ENCODE measurements around the gene HSF5. TPM values are rescaled to one million over a fixed set of nuclear protein-coding genes. Genes with fewer than 3 reads are reported as not detected.

HSF5 gene
- total and polyA plus RNA-seq, 2 of the 13 experiments (the other 11 are each of a cell fraction or from before 2014, with no cell fraction given), result not detected

DNA sequence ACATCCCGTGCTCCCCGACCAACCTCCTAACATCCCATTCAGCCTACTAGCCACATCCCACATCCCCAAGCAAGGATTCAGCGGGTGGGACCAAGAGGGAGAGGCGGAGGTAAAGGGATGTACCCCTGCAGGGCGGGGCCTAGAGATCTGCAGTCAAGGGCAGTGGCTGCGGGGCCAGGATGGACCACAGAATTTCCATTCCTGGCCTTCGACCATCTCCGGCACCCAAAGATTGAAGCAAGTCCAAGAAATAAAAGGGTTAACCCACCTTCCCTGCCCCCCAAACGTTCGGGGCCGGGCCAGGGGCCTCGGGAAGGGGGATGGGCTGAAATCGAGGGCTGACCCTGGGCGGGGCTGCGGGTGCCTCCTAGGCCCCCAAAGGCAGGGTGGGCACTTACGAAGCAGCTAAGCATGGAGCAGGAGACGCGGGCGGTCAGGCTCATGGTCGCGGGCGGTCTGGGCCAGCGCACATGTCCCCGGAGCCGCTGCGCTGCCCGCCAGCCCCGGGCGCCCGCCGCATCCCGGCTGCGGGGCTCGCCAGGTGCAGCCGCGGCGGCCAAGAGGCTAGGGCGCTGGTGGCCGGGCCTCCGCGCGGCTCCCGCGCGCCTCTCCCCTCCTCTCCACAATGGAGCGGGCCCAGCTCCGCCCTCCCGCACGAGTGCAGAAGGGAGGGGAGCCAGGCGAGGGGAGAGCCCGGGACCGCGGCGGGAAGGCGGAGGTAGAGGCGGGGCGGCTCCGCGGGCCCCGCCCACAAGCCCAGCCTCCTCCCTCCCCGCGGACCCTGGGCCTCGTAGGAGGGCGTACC is 26.0 kb upstream of the HSF5 start, which contains the start of gene MTMR4 (continued):
- TF ChIP-seq ZNF382 (CRISPR knock-in tag; IDR thresholded peaks at IDR 0.05; ENCODE audit: borderline replicate concordance) (no peak), HCFC1 (IDR thresholded peaks at IDR 0.05; ENCODE audit: low read depth, low read length) (peak; percentile 9; the same call in 1 of the 2 replicates), ZNF282 (IDR thresholded peaks at IDR 0.05; ENCODE audit: partially characterized antibody) (no peak), ZNF570 (CRISPR knock-in tag; IDR thresholded peaks at IDR 0.05; ENCODE audit: borderline replicate concordance) (no peak), ZFP37 (CRISPR knock-in tag; IDR thresholded peaks at IDR 0.05; ENCODE audit: borderline replicate concordance) (no peak), TCF12 (IDR thresholded peaks at IDR 0.05) (no peak), TCF12 (CRISPR knock-in tag; IDR thresholded peaks at IDR 0.05) (no peak), ADNP (CRISPR knock-in tag; IDR thresholded peaks at IDR 0.05) (no peak), ATAD3A (CRISPR knock-in tag; IDR thresholded peaks at IDR 0.05) (no peak), SIX4 (CRISPR knock-in tag; IDR thresholded peaks at IDR 0.05) (no peak), PAF1 (CRISPR knock-in tag; IDR thresholded peaks at IDR 0.05) (no peak), ZNF530 (CRISPR knock-in tag; IDR thresholded peaks at IDR 0.05; ENCODE audit: low read depth) (0 out of 2 replicates have a peak, but pooled peaks have one; percentile 36), GTF2F1 (IDR thresholded peaks at IDR 0.05; ENCODE audit: low read length) (no peak)
- TF ChIP-seq, protein P1, sequence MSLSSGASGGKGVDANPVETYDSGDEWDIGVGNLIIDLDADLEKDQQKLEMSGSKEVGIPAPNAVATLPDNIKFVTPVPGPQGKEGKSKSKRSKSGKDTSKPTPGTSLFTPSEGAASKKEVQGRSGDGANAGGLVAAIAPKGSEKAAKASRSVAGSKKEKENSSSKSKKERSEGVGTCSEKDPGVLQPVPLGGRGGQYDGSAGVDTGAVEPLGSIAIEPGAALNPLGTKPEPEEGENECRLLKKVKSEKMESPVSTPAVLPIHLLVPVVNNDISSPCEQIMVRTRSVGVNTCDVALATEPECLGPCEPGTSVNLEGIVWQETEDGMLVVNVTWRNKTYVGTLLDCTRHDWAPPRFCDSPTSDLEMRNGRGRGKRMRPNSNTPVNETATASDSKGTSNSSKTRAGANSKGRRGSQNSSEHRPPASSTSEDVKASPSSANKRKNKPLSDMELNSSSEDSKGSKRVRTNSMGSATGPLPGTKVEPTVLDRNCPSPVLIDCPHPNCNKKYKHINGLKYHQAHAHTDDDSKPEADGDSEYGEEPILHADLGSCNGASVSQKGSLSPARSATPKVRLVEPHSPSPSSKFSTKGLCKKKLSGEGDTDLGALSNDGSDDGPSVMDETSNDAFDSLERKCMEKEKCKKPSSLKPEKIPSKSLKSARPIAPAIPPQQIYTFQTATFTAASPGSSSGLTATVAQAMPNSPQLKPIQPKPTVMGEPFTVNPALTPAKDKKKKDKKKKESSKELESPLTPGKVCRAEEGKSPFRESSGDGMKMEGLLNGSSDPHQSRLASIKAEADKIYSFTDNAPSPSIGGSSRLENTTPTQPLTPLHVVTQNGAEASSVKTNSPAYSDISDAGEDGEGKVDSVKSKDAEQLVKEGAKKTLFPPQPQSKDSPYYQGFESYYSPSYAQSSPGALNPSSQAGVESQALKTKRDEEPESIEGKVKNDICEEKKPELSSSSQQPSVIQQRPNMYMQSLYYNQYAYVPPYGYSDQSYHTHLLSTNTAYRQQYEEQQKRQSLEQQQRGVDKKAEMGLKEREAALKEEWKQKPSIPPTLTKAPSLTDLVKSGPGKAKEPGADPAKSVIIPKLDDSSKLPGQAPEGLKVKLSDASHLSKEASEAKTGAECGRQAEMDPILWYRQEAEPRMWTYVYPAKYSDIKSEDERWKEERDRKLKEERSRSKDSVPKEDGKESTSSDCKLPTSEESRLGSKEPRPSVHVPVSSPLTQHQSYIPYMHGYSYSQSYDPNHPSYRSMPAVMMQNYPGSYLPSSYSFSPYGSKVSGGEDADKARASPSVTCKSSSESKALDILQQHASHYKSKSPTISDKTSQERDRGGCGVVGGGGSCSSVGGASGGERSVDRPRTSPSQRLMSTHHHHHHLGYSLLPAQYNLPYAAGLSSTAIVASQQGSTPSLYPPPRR (CRISPR knock-in tag; IDR thresholded peaks at IDR 0.05; ENCODE audit: borderline replicate concordance), result no peak
- TF ChIP-seq, protein P2, sequence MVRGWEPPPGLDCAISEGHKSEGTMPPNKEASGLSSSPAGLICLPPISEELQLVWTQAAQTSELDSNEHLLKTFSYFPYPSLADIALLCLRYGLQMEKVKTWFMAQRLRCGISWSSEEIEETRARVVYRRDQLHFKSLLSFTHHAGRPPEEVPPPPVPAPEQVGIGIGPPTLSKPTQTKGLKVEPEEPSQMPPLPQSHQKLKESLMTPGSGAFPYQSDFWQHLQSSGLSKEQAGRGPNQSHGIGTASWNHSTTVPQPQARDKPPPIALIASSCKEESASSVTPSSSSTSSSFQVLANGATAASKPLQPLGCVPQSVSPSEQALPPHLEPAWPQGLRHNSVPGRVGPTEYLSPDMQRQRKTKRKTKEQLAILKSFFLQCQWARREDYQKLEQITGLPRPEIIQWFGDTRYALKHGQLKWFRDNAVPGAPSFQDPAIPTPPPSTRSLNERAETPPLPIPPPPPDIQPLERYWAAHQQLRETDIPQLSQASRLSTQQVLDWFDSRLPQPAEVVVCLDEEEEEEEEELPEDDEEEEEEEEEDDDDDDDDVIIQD (CRISPR knock-in tag; IDR thresholded peaks at IDR 0.05; ENCODE audit: low read depth), result no peak
- TF ChIP-seq, protein P3, sequence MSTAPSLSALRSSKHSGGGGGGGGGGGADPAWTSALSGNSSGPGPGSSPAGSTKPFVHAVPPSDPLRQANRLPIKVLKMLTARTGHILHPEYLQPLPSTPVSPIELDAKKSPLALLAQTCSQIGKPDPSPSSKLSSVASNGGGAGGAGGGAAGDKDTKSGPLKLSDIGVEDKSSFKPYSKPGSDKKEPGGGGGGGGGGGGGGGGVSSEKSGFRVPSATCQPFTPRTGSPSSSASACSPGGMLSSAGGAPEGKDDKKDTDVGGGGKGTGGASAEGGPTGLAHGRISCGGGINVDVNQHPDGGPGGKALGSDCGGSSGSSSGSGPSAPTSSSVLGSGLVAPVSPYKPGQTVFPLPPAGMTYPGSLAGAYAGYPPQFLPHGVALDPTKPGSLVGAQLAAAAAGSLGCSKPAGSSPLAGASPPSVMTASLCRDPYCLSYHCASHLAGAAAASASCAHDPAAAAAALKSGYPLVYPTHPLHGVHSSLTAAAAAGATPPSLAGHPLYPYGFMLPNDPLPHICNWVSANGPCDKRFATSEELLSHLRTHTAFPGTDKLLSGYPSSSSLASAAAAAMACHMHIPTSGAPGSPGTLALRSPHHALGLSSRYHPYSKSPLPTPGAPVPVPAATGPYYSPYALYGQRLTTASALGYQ (CRISPR knock-in tag; IDR thresholded peaks at IDR 0.05), result no peak
- TF ChIP-seq, protein P4, sequence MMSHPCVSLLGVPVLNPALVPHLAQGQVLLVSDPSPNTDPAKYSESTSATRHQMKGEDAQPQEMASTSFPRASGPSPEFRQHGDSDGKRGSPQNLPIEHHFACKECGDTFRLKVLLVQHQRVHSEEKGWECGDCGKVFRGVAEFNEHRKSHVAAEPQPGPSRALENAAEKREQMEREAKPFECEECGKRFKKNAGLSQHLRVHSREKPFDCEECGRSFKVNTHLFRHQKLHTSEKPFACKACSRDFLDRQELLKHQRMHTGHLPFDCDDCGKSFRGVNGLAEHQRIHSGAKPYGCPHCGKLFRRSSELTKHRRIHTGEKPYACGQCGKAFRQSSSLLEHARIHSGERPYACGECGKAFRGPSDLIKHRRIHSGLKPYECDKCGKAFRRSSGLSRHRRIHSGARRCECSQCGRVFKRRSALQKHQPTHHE (CRISPR knock-in tag; IDR thresholded peaks at IDR 0.05; ENCODE audit: borderline replicate concordance), result no peak
- TF ChIP-seq, protein P5, sequence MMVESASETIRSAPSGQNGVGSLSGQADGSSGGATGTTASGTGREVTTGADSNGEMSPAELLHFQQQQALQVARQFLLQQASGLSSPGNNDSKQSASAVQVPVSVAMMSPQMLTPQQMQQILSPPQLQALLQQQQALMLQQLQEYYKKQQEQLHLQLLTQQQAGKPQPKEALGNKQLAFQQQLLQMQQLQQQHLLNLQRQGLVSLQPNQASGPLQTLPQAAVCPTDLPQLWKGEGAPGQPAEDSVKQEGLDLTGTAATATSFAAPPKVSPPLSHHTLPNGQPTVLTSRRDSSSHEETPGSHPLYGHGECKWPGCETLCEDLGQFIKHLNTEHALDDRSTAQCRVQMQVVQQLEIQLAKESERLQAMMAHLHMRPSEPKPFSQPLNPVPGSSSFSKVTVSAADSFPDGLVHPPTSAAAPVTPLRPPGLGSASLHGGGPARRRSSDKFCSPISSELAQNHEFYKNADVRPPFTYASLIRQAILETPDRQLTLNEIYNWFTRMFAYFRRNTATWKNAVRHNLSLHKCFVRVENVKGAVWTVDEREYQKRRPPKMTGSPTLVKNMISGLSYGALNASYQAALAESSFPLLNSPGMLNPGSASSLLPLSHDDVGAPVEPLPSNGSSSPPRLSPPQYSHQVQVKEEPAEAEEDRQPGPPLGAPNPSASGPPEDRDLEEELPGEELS (CRISPR knock-in tag; IDR thresholded peaks at IDR 0.05), result no peak

All from HepG2 (cell line).